Measurements from ENCODE around the gene SEMA3D.
A peak's percentile ranks its signal among the peaks of the same experiment; 100 is the strongest.

Gene SEMA3D

DNA sequence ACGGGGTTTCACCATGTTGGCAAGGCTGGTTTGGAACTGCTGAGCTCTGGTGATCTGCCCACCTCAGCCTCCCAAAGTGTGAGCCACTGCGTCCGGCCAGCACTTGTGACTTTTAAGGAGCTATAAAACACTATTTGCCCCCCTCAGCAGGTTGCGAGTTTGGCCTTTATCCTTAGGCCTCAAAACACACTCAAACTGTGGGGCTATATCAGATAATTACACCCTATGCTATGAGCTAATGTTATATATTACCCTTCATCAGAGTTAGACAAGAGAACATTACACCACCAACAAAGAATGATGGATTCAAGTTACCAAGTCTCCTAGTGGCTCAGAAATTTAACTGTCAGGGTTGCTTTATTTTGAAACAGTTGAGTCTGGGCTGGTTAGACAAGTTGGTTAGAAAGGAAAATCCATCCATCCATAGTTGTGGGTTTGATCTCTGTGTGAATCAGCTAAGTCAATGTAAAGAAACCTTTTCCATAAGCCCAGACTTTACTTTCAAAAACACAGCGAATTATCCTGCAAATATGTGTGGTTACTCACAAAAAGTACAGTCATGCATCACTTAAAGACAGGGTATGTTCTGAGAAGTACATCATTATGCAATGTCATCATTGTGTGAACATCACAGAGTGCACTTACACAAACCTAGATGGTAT lies 115.8 kb downstream of the SEMA3D start:
- no peak for DNase-seq

DNA sequence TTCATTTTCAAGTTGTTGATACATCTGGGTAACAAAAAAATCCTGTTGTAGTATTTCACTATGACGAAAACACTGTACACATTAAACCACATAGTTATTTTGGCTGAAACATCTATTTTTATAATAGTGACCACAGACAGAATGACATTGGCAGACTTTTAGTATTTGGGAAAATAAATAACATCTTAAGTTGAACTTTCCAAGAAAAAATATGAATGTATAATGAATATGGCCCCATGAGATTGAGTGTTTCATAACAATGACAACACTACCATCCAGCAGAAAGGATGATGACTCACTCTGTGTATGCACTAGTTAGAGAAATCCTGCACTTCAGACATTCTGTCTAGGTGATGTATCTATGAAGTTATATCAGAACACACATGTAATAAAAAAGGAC lies 118.1 kb downstream of the SEMA3D start:
- DNase-seq, result no peak

DNA sequence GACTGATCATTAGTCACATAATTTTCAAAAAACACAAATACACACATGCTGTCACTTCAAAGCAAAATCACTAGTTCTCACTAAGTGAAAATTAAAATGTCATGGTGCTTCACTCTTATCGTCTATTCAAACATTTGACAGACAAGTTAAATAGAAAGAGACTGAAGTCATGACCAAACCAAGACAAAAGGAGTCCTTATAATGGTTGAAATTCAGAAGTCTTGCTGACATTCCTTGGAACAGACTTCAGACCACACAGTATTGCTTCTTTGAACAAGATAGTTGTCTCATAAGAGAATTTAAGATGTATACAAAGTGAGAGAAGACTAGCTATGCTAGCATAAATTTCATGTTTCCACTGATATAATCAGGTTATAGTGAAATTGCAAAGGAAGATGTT lies 119.5 kb downstream of the SEMA3D start:
- DNase-seq, result no peak

DNA sequence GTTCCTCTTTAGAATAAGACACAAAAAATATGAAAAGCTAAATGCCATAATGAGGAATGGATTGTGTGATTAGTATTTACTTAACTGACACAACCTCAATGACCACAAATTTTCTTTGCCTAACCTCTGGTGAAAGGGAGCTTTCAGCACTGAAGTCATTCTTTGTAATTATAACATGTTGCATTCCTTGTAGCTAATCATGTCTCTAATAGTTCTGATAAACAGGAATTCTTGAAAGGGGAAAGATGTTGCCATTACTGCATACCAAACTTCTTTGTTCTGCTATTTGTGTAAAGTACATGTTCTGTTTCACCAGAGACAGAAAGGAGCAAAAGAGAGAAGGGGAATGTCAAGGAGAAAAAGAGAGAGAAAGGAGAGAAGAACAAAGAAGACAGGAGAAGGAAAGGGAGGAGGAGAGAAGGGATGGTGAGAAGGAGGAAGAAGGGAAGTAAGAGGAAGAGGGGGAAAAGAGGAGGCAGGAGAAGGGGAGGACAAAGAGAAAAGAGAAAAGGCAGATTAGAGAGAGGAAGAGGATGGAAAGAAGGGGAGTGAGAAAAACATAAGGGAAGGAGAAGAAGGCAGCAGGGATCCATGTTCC lies 120.9 kb downstream of the SEMA3D start:
- no peak for DNase-seq

DNA sequence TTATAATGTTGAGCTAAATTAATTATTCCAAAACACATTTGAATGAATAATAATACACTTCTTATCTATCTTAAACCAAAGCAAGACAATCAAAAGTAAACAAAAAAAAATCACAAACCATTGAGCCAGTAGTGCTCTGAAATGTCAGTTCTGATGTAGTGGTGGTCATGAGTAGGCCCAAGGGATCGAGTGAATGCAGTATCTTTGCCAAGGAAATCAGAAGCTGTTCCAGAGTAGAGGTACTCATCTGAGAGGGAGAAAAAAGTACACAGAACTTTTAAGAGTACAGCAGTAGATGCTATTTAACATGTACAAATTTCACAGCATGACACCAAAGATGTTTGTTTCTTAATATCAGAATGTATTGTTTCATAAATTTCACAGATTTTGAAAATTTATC lies 121.5 kb downstream of the SEMA3D start:
- DNase-seq, result no peak

DNA sequence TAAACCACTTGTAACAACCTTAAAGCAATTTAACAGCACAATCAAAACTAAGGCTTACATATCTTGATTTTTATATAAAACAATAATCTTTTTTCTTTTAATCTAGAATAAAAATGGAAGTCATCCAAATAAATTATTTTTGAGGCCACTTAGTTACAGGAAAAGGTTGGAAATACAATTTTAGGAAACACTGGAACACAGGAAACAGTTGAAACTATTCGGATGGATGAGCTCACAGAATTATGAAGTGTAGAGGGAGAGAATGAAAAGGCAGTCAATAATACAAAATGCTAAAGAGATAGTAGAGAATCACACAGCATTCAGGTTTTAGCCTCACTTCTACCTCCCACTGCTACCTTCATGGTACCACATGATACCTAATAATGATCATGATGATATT lies 124.2 kb downstream of the SEMA3D start:
- no peak for DNase-seq

DNA sequence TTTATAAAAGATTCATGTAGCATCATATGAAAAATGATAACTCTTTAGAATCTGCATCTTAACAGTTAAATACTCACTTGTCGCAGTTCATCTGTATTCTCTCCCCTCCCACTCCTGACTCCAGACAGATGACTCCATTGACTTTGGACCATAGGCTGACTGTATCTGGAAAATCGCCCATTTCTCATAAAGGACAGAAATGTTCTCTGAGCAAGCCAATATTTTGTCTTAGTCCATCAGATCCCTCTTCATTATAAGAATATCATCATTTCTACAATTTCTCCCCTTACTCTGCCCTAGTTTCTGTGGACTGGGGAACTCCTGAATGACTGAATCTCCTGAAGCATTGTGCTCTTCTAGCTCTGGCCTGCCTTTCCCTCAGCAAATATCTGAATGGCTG lies 125.4 kb downstream of the SEMA3D start:
- no peak for DNase-seq

DNA sequence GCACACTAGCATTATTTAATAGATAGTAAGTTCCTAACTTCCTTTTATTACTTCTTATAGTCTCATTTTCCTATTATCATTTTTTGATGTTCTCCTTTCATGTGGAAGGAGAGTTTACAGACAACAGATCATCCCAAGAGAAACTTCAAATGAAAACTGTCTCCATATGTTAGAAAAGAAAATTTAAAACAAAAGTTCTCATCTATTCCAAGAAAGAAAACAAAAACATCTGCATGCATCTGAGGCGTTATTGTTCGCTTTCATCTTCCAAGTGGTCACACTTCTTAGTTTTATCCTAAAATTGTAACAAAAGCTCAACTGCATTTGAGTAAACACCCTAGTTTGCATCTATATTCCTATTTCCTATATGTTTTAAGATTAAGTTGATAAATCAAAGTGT lies 126.2 kb downstream of the SEMA3D start:
- DNase-seq, result no peak

DNA sequence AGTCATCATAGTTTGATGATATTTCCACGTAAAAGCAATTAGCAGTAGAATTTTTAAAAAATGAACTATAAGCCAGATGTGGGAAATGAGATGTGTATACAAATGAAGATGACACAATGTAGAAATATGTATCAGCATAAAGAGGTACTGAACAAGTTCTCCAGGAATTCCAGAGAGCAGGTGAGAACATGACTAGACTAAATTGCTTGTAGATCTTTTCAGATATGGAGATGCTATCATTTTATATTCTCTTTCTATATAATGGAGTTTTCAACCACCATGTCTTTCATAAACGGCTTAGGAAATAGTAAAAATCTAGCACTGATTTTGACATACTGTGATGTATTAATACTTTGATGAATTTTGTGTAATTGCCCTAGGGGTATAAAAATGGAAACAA lies 130.9 kb downstream of the SEMA3D start:
- DNase-seq, result no peak

DNA sequence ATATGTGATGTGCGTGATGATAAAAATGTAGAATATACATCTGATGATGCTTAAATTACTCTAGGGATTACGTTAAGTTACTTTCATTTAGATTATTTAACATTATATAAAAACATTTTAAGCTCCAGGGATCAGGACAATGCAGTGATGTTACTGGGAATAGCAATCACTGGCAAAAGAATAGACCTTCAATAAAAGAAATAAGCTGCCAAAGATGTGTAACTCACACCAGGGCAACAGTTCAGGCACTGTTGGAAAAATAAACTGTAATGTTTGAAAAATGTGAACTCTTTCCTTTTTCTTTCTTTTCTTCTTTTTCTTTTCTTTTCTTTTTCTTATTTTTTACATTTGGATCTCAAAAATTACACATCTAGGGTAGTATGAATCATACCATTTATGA lies 131.7 kb downstream of the SEMA3D start:
- no peak for DNase-seq

DNA sequence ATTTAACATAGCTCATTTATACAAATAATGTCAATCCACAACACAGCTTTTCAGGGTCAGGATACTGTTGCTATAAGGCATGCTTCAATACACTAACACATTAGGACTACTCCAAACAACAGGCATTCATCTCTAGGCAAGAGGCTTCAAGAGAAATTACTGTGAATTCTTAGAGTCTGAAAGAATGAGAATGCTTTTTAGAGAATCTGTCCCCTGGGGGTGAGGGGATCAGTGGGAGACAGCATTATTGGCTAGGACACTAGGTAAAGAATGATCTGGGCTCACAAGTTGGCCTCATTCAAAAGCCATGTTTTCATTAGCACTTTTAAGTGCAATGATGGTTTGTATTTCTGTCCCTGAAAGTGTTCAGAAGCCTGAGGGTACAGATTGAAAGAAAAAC lies 132.6 kb downstream of the SEMA3D start:
- no peak for DNase-seq

DNA sequence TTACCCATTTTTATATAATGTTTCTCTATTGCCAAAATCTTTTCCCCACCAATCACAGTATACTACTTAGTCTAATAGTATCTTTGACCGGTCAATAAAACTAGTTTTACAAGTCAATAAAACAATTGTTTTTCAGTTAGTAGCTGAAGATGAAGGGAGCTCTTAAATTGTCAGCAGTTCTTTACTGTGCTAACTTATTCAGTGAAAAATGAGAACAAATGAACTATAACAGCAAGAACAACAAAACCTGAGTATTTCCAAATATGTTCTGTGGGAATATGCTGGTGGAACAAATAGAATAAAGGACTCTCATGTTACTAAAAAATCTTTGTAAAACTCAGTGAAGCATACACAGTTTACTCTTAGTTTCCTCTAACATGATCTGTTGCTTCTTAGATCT lies 134.0 kb downstream of the SEMA3D start:
- no peak for DNase-seq

DNA sequence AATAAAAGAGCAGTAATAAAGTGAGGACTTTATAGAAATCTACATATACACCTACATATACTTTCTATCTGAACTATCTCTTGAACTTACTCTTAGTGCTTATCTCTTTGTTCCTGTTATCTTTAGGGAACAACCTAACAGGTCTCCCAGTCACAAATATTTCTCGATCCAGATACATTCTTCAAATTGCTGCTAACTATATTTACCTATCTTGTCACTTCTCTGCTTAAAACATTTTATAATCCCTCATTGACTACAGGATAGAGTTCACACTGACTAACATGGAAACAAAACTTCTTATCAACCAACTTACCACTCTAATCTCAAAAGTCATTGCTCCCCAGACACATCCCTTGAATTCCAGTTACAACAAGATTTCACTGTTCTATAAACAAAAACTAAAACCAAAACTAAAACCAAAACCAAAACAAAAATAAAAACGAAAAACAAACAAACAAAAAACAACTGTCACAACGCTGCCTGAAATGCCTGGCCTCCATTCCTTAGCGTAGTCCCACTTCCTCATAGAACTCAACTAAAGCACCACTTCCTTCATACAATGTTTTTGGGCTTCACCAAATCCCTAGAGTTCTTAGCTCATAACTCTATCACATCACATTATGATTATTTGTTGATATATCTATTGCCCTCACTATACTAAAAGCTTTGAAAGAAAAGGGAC lies 134.7 kb downstream of the SEMA3D start:
- DNase-seq, result no peak

DNA sequence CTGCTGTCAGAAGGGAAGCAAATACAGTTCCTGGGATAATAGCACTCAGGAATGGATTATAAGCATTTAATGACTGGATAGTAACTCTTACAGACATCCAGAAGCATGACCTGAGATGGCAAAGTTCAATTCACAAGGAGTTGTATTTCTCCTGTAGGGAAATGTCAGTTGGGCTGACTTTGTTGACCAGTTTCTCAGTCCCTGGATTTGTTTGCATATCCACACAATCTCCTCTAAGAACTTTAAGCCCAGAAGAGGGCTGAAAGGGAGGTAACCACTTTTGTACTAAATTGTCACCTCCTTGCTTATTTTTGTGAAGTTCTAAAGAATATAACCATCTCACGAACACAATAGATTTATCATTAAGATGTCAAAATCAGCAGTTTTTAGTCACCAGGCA lies 140.3 kb downstream of the SEMA3D start:
- DNase-seq, result no peak

DNA sequence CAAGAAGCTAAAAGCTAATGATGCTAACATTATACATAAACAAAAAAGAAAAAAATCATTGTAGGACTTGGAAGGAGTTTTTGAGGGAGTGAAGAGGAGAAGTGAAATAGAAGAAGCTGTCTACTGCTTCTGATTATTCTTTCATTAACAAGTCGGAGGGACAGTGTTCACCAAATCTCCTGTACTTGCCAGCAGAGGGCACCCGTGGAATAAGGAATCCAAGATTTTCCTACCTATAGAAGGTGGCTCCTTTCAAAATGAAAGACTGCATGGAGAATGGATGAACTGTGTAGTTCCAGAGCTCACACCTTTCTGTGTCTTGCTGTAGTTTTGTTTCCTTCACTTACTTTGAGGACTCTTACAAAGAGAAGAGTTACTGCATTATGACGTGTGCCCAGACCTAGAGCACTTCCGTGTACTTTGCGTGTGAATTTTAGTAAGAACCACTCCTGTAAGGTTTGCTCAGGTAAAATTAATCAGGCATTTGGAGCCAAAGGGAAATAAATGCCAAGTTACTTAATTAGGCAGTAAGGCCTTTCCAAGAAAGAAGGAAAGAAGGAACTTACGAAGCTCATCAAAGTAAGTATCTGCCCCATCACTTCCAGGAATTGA lies 145.1 kb downstream of the SEMA3D start:
- peak in 1 of 2 donors; percentile 1 for DNase-seq

DNA sequence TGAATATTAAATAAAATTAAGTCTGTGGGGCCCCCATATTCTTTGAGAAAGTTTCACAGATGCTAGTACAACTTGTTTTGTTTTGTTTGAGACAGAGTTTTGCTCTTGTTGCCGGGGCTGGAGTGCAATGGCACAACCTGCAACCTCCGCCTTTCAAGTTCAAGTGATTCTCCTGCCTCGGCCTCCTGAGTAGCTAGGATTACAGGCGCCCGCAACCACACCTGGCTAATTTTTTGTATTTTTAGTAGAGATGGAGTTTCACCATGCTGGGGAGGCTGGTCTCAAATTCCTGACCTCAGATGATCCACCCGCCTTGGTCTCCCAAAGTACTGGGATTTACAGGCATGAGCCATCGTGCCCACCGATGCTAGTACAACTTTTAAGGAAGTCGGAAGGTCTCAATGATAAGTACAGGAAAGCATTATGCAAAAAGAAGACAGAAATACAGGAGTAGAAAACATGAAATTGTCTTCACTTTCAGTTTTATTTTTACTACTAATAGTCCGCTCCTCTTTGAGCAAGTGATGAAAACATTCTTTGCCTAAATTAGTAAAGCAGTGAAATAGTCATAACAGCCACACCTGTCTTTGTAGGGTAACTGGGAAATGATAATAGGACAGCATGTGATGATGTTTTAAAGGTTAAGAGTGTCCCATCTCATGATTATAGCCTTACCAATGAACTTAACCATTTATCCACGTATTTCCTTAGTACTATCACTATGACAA lies 147.5 kb downstream of the SEMA3D start:
- no peak for DNase-seq

DNA sequence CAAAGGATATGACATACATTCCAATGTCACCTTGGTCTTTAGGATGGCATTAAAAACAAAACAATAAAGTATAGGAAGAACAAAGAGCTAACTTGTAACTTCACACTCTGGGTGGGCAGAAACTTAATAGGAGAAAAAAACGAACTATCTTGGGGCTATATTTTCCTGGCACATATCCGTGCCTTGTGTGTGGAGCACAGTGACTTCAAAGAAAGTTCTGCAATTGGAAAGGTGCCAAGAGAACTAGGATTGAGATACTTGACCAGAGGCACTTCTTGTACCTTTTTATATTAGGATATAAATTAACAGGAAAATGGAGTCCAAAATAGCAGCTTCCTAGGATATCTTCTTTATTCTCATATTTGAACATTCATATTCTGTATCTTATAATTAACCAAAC lies 148.4 kb downstream of the SEMA3D start:
- DNase-seq, result no peak

DNA sequence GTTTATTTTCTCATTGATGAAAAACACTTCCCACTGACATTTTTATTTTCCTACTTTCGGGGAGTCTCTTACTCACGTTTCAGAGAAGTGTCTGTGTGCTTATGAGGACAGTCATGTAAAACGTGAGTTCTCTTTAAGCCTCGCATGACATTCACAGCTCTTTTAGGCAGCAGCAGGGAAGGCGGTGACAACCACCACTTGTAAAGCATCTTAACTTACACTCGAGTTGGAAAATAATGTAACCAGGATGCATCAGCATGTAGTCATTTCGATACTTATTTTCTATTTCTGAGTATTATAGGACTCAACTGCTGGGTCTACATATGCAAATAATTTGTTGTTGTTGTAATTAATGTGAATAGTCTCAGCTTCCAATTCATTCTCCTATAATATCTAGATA lies 153.6 kb downstream of the SEMA3D start:
- no peak for DNase-seq

DNA sequence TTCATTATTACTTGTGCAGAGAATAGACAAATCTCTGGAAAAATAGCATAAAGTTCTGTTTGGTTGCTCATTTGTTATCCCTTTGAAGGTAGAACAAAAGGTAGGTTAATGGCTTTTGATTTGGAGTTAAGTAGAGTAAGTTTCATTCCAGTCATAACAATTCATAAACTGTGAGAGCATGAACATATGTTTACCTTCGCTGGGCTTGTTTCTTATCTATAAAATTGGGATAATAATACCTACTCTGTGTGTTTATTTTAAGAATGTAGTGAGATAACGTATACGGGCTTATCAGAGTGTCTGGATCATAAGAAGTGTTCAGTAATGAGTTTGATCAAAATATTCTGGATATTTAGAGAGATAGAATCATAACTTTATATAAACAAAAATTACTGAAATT lies 155.4 kb downstream of the SEMA3D start:
- no peak for DNase-seq

DNA sequence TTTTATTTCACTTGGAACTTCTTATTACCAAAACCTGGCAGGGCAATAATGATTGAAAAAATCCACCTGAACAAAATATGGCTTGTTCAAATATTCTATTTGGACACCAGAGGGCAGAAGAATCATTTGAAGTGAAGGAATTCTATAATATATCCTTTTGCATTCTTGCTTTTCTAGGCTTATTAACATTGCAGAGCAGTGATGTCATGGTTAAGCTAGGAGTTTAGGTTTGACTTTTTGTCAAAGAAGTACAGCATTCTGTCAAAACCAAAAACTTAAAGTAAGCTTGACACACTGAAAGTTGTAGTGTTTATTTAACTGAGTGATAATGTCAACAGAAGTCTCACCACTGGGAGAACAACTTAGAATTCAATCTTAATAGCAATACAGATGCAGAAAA lies 156.0 kb downstream of the SEMA3D start:
- no peak for DNase-seq

DNA sequence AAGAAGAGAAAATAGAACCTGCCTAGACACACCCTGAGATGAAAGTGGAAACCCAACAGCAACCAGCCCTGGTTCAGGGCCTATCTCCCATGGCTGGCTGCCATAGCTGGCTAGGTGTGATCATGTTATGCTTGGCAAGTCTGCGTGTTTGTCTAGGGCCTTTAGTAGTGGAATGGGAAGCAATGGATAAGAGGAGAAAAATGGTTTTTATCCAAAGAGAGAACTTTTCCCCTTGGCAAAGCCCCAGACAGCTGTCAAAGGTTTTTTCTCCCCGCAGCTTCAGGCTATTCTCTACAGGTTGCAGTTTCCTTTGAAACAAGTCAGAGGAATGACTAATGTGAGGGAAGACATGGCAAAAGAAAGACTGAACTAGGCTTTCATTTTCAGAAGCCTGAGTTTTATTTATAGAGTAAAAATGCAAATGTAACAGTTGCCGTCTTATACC lies 161.5 kb downstream of the SEMA3D start:
- DNase-seq, result no peak

DNA sequence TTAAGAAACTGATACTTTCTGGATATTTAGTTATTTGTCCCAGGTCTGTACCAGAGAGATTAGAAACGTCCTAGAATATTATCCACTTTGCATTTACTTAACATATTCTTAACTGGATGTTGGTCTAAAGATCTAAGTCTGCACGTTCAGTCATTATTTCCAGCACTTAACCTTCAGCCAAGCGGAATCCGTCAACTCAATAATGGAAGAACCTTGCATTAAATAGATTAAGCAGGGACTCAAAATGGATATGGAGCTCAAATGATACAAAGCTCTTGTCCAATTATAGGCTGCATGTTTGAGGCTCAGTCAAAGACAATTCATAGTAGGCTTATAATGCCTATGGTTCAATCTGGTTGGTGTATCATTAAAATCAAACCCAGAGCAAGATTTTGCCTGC lies 162.9 kb downstream of the SEMA3D start:
- DNase-seq, result no peak

DNA sequence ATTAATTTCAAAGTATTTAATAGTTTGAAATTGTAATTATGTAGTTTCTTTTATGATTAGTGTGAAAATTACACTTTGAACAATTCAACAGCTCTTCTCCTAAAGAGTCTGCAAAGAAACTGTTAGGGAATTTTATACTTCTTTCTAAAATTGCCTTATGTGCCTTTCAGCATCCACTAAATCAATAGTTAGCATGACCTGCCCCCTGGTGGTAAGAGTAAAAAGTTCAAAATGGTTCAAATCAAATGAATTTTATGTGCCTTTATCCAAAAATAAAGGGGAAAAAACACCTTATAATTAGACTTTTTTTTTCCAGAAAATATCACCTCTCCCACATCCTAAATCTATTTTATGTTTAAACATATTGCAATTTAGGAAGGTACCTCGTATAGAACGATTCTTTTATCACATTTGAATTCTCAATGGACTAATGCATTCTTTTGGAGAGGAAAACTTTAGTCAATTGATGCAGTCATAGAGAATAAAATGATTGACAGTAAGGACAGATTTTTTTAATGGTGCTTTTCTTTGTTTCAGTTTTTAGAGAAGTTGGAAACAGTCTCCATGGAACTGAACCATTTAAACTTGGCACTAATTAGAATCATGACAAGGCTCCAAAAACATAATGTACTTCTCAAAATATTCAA lies 163.7 kb downstream of the SEMA3D start:
- DNase-seq, result peak in 1 of 2 donors; percentile 35
